IMR-90 (cell line): ENCODE results near the gene PRRX1. TPM values are rescaled to one million over a fixed set of nuclear protein-coding genes. Genes with fewer than 3 reads are reported as not detected.

Experiments used
- ATAC-seq: fragments of 200-7000 bp; cut with Tn5 transposase; 2 replicates; pipeline ENCODE4 v1.9.1; 2020; ENCODE audit warnings: low read depth, mild to moderate bottlenecking, moderate library complexity
- BruUV-seq: library from RNA; stranded (reverse); fragments of 400-500 nt; replicated peaks from 2 replicates; lab custom pipeline; 2021; lab: Mats Ljungman, UMichigan
- CTCF ChIA-PET: fragments of 300-600 bp; formaldehyde crosslinking; extraction: SDS; loops from one replicate; lab custom pipeline; 2021; ENCODE audit warnings: antibody characterized with exemption; lab: Yijun Ruan, JAX
- POLR2A ChIA-PET: fragments of 300-600 bp; sonication (Branson Sonifier 250); formaldehyde crosslinking; loops from one replicate; lab custom pipeline; 2022; ENCODE audit warnings: antibody characterized with exemption; ENCODE audit not compliant: unreplicated experiment; lab: Charles Lee
- DNase-seq: peaks from one replicate; pipeline ENCODE4 v3.0.0; 2013
- H2AFZ ChIP-seq: replicated peaks from 2 replicates; pipeline ENCODE3; 2013; ENCODE audit warnings: low read length, mild to moderate bottlenecking; ENCODE audit not compliant: poor library complexity
- H2AK5ac ChIP-seq: 2 replicates; pipeline ENCODE4 v1.6.1; 2013; ENCODE audit warnings: low read depth, low read length, inconsistent platforms
- H2AK9ac ChIP-seq: replicated peaks from 2 replicates; pipeline ENCODE3; 2013; ENCODE audit warnings: mild to moderate bottlenecking, low read depth, low read length, moderate library complexity; ENCODE audit not compliant: poor library complexity
- H2BK120ac ChIP-seq: 2 replicates; pipeline ENCODE4 v1.6.1; 2013; ENCODE audit warnings: low read depth, low read length, inconsistent platforms
- H2BK15ac ChIP-seq: 3 replicates; pipeline ENCODE4 v1.6.1; 2013; ENCODE audit warnings: low read depth, low read length, inconsistent platforms
- H2BK20ac ChIP-seq: 2 replicates; pipeline ENCODE4 v1.6.1; 2013; ENCODE audit warnings: low read depth, mild to moderate bottlenecking, inconsistent platforms, low read length, moderate library complexity
- H2BK5ac ChIP-seq: 2 replicates; pipeline ENCODE4 v1.6.1; 2013; ENCODE audit warnings: mild to moderate bottlenecking, low read depth, low read length, inconsistent platforms; ENCODE audit not compliant: poor library complexity, severe bottlenecking
- H3K14ac ChIP-seq: replicated peaks from 2 replicates; pipeline ENCODE4 v1.6.1; 2013; ENCODE audit warnings: low read depth, low read length, inconsistent platforms
- H3K18ac ChIP-seq: 2 replicates; pipeline ENCODE4 v1.6.1; 2013; ENCODE audit warnings: low read depth, low read length, control low read depth
- H3K23ac ChIP-seq: 2 replicates; pipeline ENCODE4 v1.6.1; 2013; ENCODE audit warnings: low read depth, low read length, inconsistent platforms
- H3K27ac ChIP-seq: 2 replicates; pipeline ENCODE4 v1.5.1; 2013; ENCODE audit warnings: mild to moderate bottlenecking, control low read depth, low read length; ENCODE audit not compliant: insufficient read depth
- H3K27me3 ChIP-seq: 2 replicates; pipeline ENCODE4 v1.6.1; 2013; ENCODE audit warnings: low read length; ENCODE audit not compliant: control insufficient read depth, insufficient read depth
- H3K36me3 ChIP-seq: 2 replicates; pipeline ENCODE4 v1.6.1; 2013; ENCODE audit warnings: low read length, mixed read lengths; ENCODE audit not compliant: control insufficient read depth, insufficient read depth
- H3K4ac ChIP-seq: 2 replicates; pipeline ENCODE4 v1.6.1; 2013; ENCODE audit warnings: low read depth, low read length, inconsistent platforms
- H3K4me1 ChIP-seq: 2 replicates; pipeline ENCODE4 v1.6.1; 2013; ENCODE audit warnings: low read length, mixed read lengths; ENCODE audit not compliant: control insufficient read depth, insufficient read depth
- H3K4me2 ChIP-seq: 2 replicates; pipeline ENCODE4 v1.6.1; 2013; ENCODE audit warnings: low read depth, mild to moderate bottlenecking, control low read depth, low read length, moderate library complexity
- H3K4me3 ChIP-seq: 2 replicates; pipeline ENCODE4 v1.5.1; 2013; ENCODE audit warnings: low read depth, mild to moderate bottlenecking, control low read depth, low read length, moderate library complexity; ENCODE audit not compliant: insufficient read depth
- H3K56ac ChIP-seq: 2 replicates; pipeline ENCODE4 v1.6.1; 2013; ENCODE audit warnings: low read length, inconsistent platforms; ENCODE audit not compliant: insufficient read depth; ENCODE audit errors: extremely low read depth
- H3K79me1 ChIP-seq, 2 experiments: 2 replicates each; pipeline ENCODE4 v1.6.1; 2013; ENCODE audit warnings: low read length in 2 of 2, inconsistent platforms in 1 of 2, low read depth in 1 of 2
- H3K9ac ChIP-seq: 2 replicates; pipeline ENCODE4 v1.6.1; 2013; ENCODE audit warnings: low read depth, low read length, control low read depth
- H3K9me1 ChIP-seq: 2 replicates; pipeline ENCODE4 v1.6.1; 2013; ENCODE audit warnings: low read length, inconsistent platforms; ENCODE audit not compliant: insufficient read depth
- H3K9me3 ChIP-seq: 2 replicates; pipeline ENCODE4 v1.6.1; 2013; ENCODE audit warnings: low read length; ENCODE audit not compliant: control insufficient read depth, insufficient read depth
- H4K20me1 ChIP-seq: 2 replicates; pipeline ENCODE4 v1.6.1; 2013; ENCODE audit warnings: low read length, inconsistent platforms; ENCODE audit not compliant: insufficient read depth
- H4K5ac ChIP-seq: 2 replicates; pipeline ENCODE4 v1.6.1; 2013; ENCODE audit warnings: mild to moderate bottlenecking, low read depth, low read length, control low read depth
- H4K8ac ChIP-seq, 2 experiments: 2 replicates each; pipeline ENCODE4 v1.6.1; 2013; ENCODE audit warnings: low read depth in 2 of 2, low read length in 2 of 2, control low read depth in 1 of 2, inconsistent platforms in 1 of 2
- H4K91ac ChIP-seq: 2 replicates; pipeline ENCODE4 v1.6.1; 2013; ENCODE audit warnings: low read depth, low read length, inconsistent platforms; ENCODE audit not compliant: insufficient read depth
- CHD1 ChIP-seq: IDR thresholded peaks from 2 replicates; pipeline ENCODE4 v1.6.1; 2012; ENCODE audit warnings: low read depth, low read length, improper control_type of control experiment
- CTCF ChIP-seq: conservative IDR thresholded peaks from 2 replicates; pipeline ENCODE4 v1.5.1; 2012; ENCODE audit warnings: mild to moderate bottlenecking, low read depth, low read length, improper control_type of control experiment
- FOS ChIP-seq: fragments of 150-350 bp; IDR thresholded peaks from 2 replicates; pipeline ENCODE4 v1.6.1; 2016; ENCODE audit warnings: low read depth, low read length
- MAFK ChIP-seq: IDR thresholded peaks from 2 replicates; pipeline ENCODE4 v1.6.1; 2012; ENCODE audit warnings: low read depth, low read length, improper control_type of control experiment
- RCOR1 ChIP-seq: IDR thresholded peaks from 2 replicates; pipeline ENCODE4 v1.6.1; 2012; ENCODE audit warnings: mild to moderate bottlenecking, low read length, improper control_type of control experiment; ENCODE audit not compliant: insufficient replicate concordance
- whole genome bisulfite sequencing, 2 experiments: methylation state at CpG; one replicate each; pipeline versions ENCODE4 v1.1.5 to v1.1.7; 2013; ENCODE audit warnings: missing lambda C conversion rate in 2 of 2; ENCODE audit not compliant: insufficient read length in 1 of 2; ENCODE audit errors: extremely low coverage in 2 of 2; 5-methylcytosine and 5-hydroxymethylcytosine counted together
- dilution Hi-C: fragments of 300-500 bp; cut with HindIII; formaldehyde crosslinking; loops from one replicate; pipeline ENCODE4 v1.14.3; 2018; ENCODE audit warnings: low sequenced_read_pairs; ENCODE audit not compliant: unreplicated experiment
- in situ Hi-C: fragments of 300-500 bp; cut with MboI; formaldehyde crosslinking; loops from 3 replicates; pipeline ENCODE4 v1.14.3; 2019; ENCODE audit warnings: low sequenced_read_pairs, inconsistent platforms, mixed read lengths
- intact Hi-C: fragments of 100-400 bp; cut with micrococcal nuclease; formaldehyde crosslinking; loops from 2 replicates; pipeline ENCODE4 v1.10.0; 2022
- polyA plus RNA-seq, 3 experiments: library from polyadenylated mRNA; depleted of rRNA; stranded (reverse); fragments of >200 nt; gene quantifications; 2 replicates each; pipeline ENCODE4 v1.2.3, GENCODE V29; 2012; ENCODE audit warnings: low replicate concordance in 1 of 3
- total RNA-seq: library from RNA; depleted of rRNA; stranded (reverse); fragments of >200 nt; gene quantifications from 2 replicates; pipeline ENCODE4 v1.2.3, GENCODE V29; 2012

The PRRX1 gene
- total and polyA plus RNA-seq, 2 of the 4 experiments (the other 2 are of a cell fraction): 50.0 to 65.4 TPM

GRCh38 chr1:170699696-170700095 lies 35.8 kb downstream of the PRRX1 start:
- H3K36me3 ChIP-seq: peaks cover 3% of the 10 kb centered on the region; the same call in 1 of the 2 replicates
- H3K56ac ChIP-seq: no peak overlapping the region
- no peaks in the 10 kb centered on the region for H4K20me1 ChIP-seq
- no CpG with 5 or more reads among the region's 8 CpGs for WGBS, 2 experiments
- no peak overlapping the region for H3K4me2 ChIP-seq
- H3K9me3 ChIP-seq: no peaks in the 10 kb centered on the region
- no peak overlapping the region for H3K14ac ChIP-seq
- H2AK9ac ChIP-seq: no peak overlapping the region
- ChIA-PET POLR2A (no interaction called here), CTCF (no interaction called here)
- H2BK120ac ChIP-seq: no peak overlapping the region
- H3K4me3 ChIP-seq: no peak overlapping the region
- intact Hi-C loops: no loop called here
- H3K27ac ChIP-seq: no peak overlapping the region
- H2BK5ac ChIP-seq: no peak overlapping the region
- H3K9me1 ChIP-seq: peaks cover 12% of the 10 kb centered on the region
- no peak overlapping the region for H3K9ac ChIP-seq
- DNase-seq (no peak), ATAC-seq (no peak)
- H3K23ac ChIP-seq: no peak overlapping the region
- H3K27me3 ChIP-seq: no peaks in the 10 kb centered on the region
- TF ChIP-seq CHD1: no peak
- TF ChIP-seq RCOR1: no peak
- no peak for TF ChIP-seq MAFK
- TF ChIP-seq FOS: no peak
- TF ChIP-seq CTCF: no peak
- peaks cover 13% of the 10 kb centered on the region for H3K4me1 ChIP-seq
- H3K4ac ChIP-seq: no peak overlapping the region
- in situ Hi-C loops: loop anchor here (25.0 kb wide), 1 partner anchor 1587 kb away; the partner anchor contains the start of gene ATP1B1
- H2BK20ac ChIP-seq: no peak overlapping the region
- dilution Hi-C loops: no loop called here
- H2BK15ac ChIP-seq: no peak overlapping the region
- no peak overlapping the region for H3K18ac ChIP-seq
- no peak overlapping the region for H2AK5ac ChIP-seq
- peaks cover 22 to 54% of the 10 kb centered on the region in 2 experiments for H3K79me1 ChIP-seq
- H2AFZ ChIP-seq: no peak overlapping the region
- H4K5ac ChIP-seq: no peak overlapping the region
- H4K8ac ChIP-seq: no peak overlapping the region
- no TSS peak for BruUV-seq
- no peak overlapping the region for H4K91ac ChIP-seq
